Testis (tissue), 3 donors: ENCODE results near the gene UGT1A9. TPM values are rescaled to one million over a fixed set of nuclear protein-coding genes. Genes with fewer than 3 reads are reported as not detected.

ENCODE experiments used
- DNase-seq: peaks from one replicate; pipeline ENCODE4 v3.0.0-alpha.2; 2019
- H3K27ac ChIP-seq, 2 donors: fragments of 200-600 bp; sonication (generic); one replicate each; pipeline ENCODE4 v1.5.1; 2019
- H3K27me3 ChIP-seq: fragments of 200-600 bp; sonication (generic); one replicate; pipeline ENCODE4 v1.5.1; 2019
- H3K36me3 ChIP-seq: fragments of 200-600 bp; sonication (generic); one replicate; pipeline ENCODE4 v1.5.1; 2017; ENCODE audit warnings: low read depth; ENCODE audit errors: missing control alignments
- H3K4me1 ChIP-seq: fragments of 200-600 bp; sonication (generic); one replicate; pipeline ENCODE4 v1.5.1; 2019
- H3K4me3 ChIP-seq, 2 donors: fragments of 200-600 bp; sonication (generic); one replicate each; pipeline ENCODE4 v1.5.1; 2017 to 2019
- H3K9me3 ChIP-seq: fragments of 200-600 bp; sonication (generic); one replicate; pipeline ENCODE4 v1.5.1; 2017
- CTCF ChIP-seq, 3 experiments: fragments of 450-650 bp in 2 of 3; fragments of 200-600 bp in 1 of 3; sonication (generic) in 1 of 3; IDR thresholded peaks; one replicate each; pipeline ENCODE4 v1.5.1; 2016 to 2019; ENCODE audit warnings: antibody characterized with exemption in 3 of 3, mild to moderate bottlenecking in 2 of 3, moderate library complexity in 1 of 3
- POLR2A ChIP-seq: fragments of 450-650 bp; IDR thresholded peaks from one replicate; pipeline ENCODE4 v1.6.1; 2017; ENCODE audit warnings: antibody characterized with exemption, mild to moderate bottlenecking, moderate library complexity
- WGBS, 2 donors: methylation state at CpG; one replicate each; pipeline ENCODE4 v1.1.5; 2018; 5-methylcytosine and 5-hydroxymethylcytosine counted together
- intact Hi-C: fragments of 100-400 bp; cut with DNase I; formaldehyde crosslinking; loops from one replicate; pipeline ENCODE4 v1.15.1; 2023; ENCODE audit warnings: low total_unique reads
- polyA plus RNA-seq: library from polyadenylated mRNA; stranded (reverse); fragments of 350-450 nt; fragmentation: Illumina TruSeq; extraction: RNeasy Lipid Tissue Mini Kit (QIAGEN cat#74804); gene quantifications from one replicate; pipeline ENCODE4 v1.2.3, GENCODE V29; 2014; ENCODE audit warnings: low read depth, low replicate concordance; ENCODE audit not compliant: insufficient read depth
- total RNA-seq, 2 donors: library from RNA; depleted of rRNA; stranded (reverse); fragments of >200 nt; gene quantifications; one replicate each; pipeline ENCODE4 v1.2.3, GENCODE V29; 2016

The UGT1A9 gene
- total and polyA plus RNA-seq, 3 donors from 2014 or later = not detected

- H3K27ac ChIP-seq = no peak overlapping the region
- H3K27me3 ChIP-seq = no peaks in the 10 kb centered on the region
- WGBS, 2 donors = 91 to 96% methylated on average over 8 of the region's 8 CpGs
- intact Hi-C loops = no loop called here
- H3K4me3 ChIP-seq = no peak overlapping the region
- H3K4me1 ChIP-seq = no peaks in the 10 kb centered on the region
- H3K9me3 ChIP-seq = no peaks in the 10 kb centered on the region
- no peaks in the 10 kb centered on the region for H3K36me3 ChIP-seq
- DNase-seq = no peak
- no peak for TF ChIP-seq CTCF (IDR thresholded peaks at IDR 0.05)
Observed at GRCh38 chr2:233811732-233812131, 140.0 kb downstream of the UGT1A9 start.

GRCh38 chr2:233813236-233814055 is 141.7 kb downstream of the UGT1A9 start:
- 68 to 77% methylated on average over 3 of the region's 3 CpGs for WGBS, 2 donors
- H3K9me3 ChIP-seq = no peaks in the 10 kb centered on the region
- no peaks in the 10 kb centered on the region for H3K27me3 ChIP-seq
- intact Hi-C loops = no loop called here
- H3K36me3 ChIP-seq = no peaks in the 10 kb centered on the region
- no peak for DNase-seq
- TF ChIP-seq POLR2A (no peak), CTCF (IDR thresholded peaks at IDR 0.05) (no peak)
- H3K4me1 ChIP-seq = no peaks in the 10 kb centered on the region
- no peak overlapping the region for H3K4me3 ChIP-seq
- H3K27ac ChIP-seq = no peak overlapping the region

- 79 to 100% methylated on average over 1 to 2 of the region's 2 CpGs for WGBS, 2 donors
- no peaks in the 10 kb centered on the region for H3K36me3 ChIP-seq
- H3K27me3 ChIP-seq = no peaks in the 10 kb centered on the region
- no peak overlapping the region for H3K4me3 ChIP-seq
- TF ChIP-seq POLR2A = no peak
- no peak for TF ChIP-seq CTCF (IDR thresholded peaks at IDR 0.05)
- DNase-seq = no peak
- no peak overlapping the region for H3K27ac ChIP-seq
- H3K9me3 ChIP-seq = no peaks in the 10 kb centered on the region
- H3K4me1 ChIP-seq = no peaks in the 10 kb centered on the region
- intact Hi-C loops = no loop called here
Observed at GRCh38 chr2:233814056-233814835, 142.5 kb downstream of the UGT1A9 start.

GRCh38 chr2:233815861-233816260 is 144.2 kb downstream of the UGT1A9 start:
- H3K4me1 ChIP-seq = no peaks in the 10 kb centered on the region
- WGBS, 2 donors = 81 to 82% methylated on average over 6 of the region's 6 CpGs
- H3K36me3 ChIP-seq = no peaks in the 10 kb centered on the region
- DNase-seq = no peak
- no peak overlapping the region for H3K27ac ChIP-seq
- no peaks in the 10 kb centered on the region for H3K9me3 ChIP-seq
- intact Hi-C loops = no loop called here
- H3K4me3 ChIP-seq = no peak overlapping the region
- H3K27me3 ChIP-seq = no peaks in the 10 kb centered on the region
- no peak for TF ChIP-seq CTCF (IDR thresholded peaks at IDR 0.05)
- TF ChIP-seq POLR2A = no peak
